GM12878 (cell line): ENCODE measurements around the gene CCR5AS.

Source experiments
- ATAC-seq: fragments of 200-7000 bp; cut with Tn5 transposase; 3 replicates; pipeline ENCODE4 v1.9.1; 2020; ENCODE audit warnings: mild to moderate bottlenecking, moderate library complexity
- BruUV-seq: library from RNA; stranded (reverse); fragments of 400-500 nt; replicated peaks from 2 replicates; lab custom pipeline; 2021; lab: Mats Ljungman, UMichigan
- CTCF ChIA-PET: fragments of 300-600 bp; sonication (Branson Sonifier 250); formaldehyde crosslinking; extraction: SDS; loops from one replicate; lab custom pipeline; 2021; ENCODE audit warnings: inconsistent platforms; lab: Yijun Ruan, JAX
- POLR2A ChIA-PET: fragments of 350-600 bp; formaldehyde crosslinking; extraction: SDS; loops from one replicate; lab custom pipeline; 2021; ENCODE audit warnings: inconsistent platforms; lab: Charles Lee
- RAD21 ChIA-PET: fragments of 300-600 bp; sonication (Branson Sonifier 250); formaldehyde crosslinking; loops from one replicate; lab custom pipeline; 2023; ENCODE audit warnings: antibody characterized with exemption; ENCODE audit not compliant: unreplicated experiment; lab: Charles Lee
- SMC1A ChIA-PET: fragments of 300-600 bp; sonication (Branson Sonifier 250); formaldehyde crosslinking; loops from one replicate; lab custom pipeline; 2023; ENCODE audit not compliant: unreplicated experiment, uncharacterized antibody; lab: Charles Lee
- DNase-seq: peaks from one replicate; pipeline ENCODE4 v3.0.0-alpha.2; 2011; ENCODE audit warnings: low read depth, low spot score
- FAIRE-seq: peaks from 3 replicates; lab custom pipeline; 2011; peaks lifted over from hg19 to GRCh38; lab: Jason Lieb, UNC
- H2AFZ ChIP-seq: 2 replicates; pipeline ENCODE4 v1.6.0; 2011; ENCODE audit warnings: low read depth, low read length, control low read depth; ENCODE audit not compliant: control insufficient read depth
- H3K27ac ChIP-seq: 2 replicates; pipeline ENCODE4 v1.5.1; 2011; ENCODE audit warnings: control low read depth; ENCODE audit not compliant: control insufficient read depth, insufficient read depth
- H3K27me3 ChIP-seq, 2 experiments: replicated peaks in 1 of 2; 2 replicates each; pipeline versions ENCODE4 v1.6.0 to v1.6.1; 2011; ENCODE audit warnings: low read length in 1 of 2; ENCODE audit not compliant: control insufficient read depth in 2 of 2, insufficient read depth in 2 of 2
- H3K36me3 ChIP-seq, 2 experiments: 2 replicates each; pipeline ENCODE4 v1.5.1; 2011; ENCODE audit warnings: low read length in 1 of 2; ENCODE audit not compliant: control insufficient read depth in 2 of 2, insufficient read depth in 2 of 2
- H3K4me1 ChIP-seq: 2 replicates; pipeline ENCODE4 v1.6.1; 2011; ENCODE audit warnings: mild to moderate bottlenecking, low read length, moderate library complexity, mixed read lengths; ENCODE audit not compliant: control insufficient read depth, insufficient read depth
- H3K4me2 ChIP-seq: 2 replicates; pipeline ENCODE4 v1.6.0; 2011; ENCODE audit warnings: control low read depth; ENCODE audit not compliant: control insufficient read depth, insufficient read depth
- H3K4me3 ChIP-seq: fragments of 200-600 bp; sonication (generic); 2 replicates; pipeline ENCODE4 v1.5.1; 2016
- H3K79me2 ChIP-seq: 2 replicates; pipeline ENCODE4 v1.6.0; 2011; ENCODE audit warnings: low read length; ENCODE audit not compliant: control insufficient read depth, insufficient read depth
- H3K9ac ChIP-seq: 2 replicates; pipeline ENCODE4 v1.8.0; 2011; ENCODE audit warnings: low read length, control low read depth, mixed read lengths; ENCODE audit not compliant: control insufficient read depth, insufficient read depth
- H3K9me3 ChIP-seq: replicated peaks from 3 replicates; pipeline ENCODE4 v1.5.1; 2011; ENCODE audit warnings: mild to moderate bottlenecking, low read length; ENCODE audit not compliant: control insufficient read depth, insufficient read depth
- H4K20me1 ChIP-seq: 2 replicates; pipeline ENCODE4 v1.6.0; 2011; ENCODE audit not compliant: control insufficient read depth, insufficient read depth
- CHD4 ChIP-seq: fragments of 200-600 bp; sonication (generic); IDR thresholded peaks from 2 replicates; pipeline ENCODE4 v1.6.1; 2016; ENCODE audit warnings: mild to moderate bottlenecking
- DPF2 ChIP-seq: fragments of 450-650 bp; IDR thresholded peaks from 2 replicates; pipeline ENCODE4 v1.6.1; 2017; ENCODE audit warnings: mild to moderate bottlenecking
- HCFC1 ChIP-seq: fragments of 150-350 bp; IDR thresholded peaks from 2 replicates; pipeline ENCODE4 v1.6.1; 2014; ENCODE audit warnings: low read length
- HDAC2 ChIP-seq: fragments of 200-600 bp; sonication (generic); IDR thresholded peaks from 2 replicates; pipeline ENCODE4 v1.6.1; 2017
- IKZF2 ChIP-seq, 2 experiments: fragments of 450-650 bp; IDR thresholded peaks; 2 replicates each; pipeline ENCODE4 v1.6.1; 2017; ENCODE audit warnings: mild to moderate bottlenecking in 2 of 2, moderate library complexity in 2 of 2
- IRF4 ChIP-seq: IDR thresholded peaks from 2 replicates; pipeline ENCODE4 v1.6.1; 2011; ENCODE audit warnings: low read depth, low read length
- KDM1A ChIP-seq: fragments of 200-600 bp; sonication (generic); IDR thresholded peaks from 2 replicates; pipeline ENCODE4 v1.6.1; 2016; ENCODE audit warnings: borderline replicate concordance
- KLF5 ChIP-seq: fragments of 450-650 bp; IDR thresholded peaks from 2 replicates; pipeline ENCODE4 v1.6.1; 2014; ENCODE audit warnings: mild to moderate bottlenecking; ENCODE audit not compliant: partially characterized antibody
- MEF2B ChIP-seq: fragments of 450-650 bp; IDR thresholded peaks from 2 replicates; pipeline ENCODE4 v1.6.1; 2018; ENCODE audit warnings: mild to moderate bottlenecking, moderate library complexity; ENCODE audit not compliant: partially characterized antibody, poor library complexity, severe bottlenecking
- NBN ChIP-seq: fragments of 450-650 bp; IDR thresholded peaks from 2 replicates; pipeline ENCODE4 v1.6.1; 2016
- NR2C2 ChIP-seq: IDR thresholded peaks from 2 replicates; pipeline ENCODE4 v1.6.1; 2011; ENCODE audit warnings: borderline replicate concordance, low read depth; ENCODE audit not compliant: control insufficient read depth, insufficient read length
- RCOR1 ChIP-seq: conservative IDR thresholded peaks from 2 replicates; pipeline ENCODE4 v1.6.1; 2012; ENCODE audit warnings: low read depth, low read length, improper control_type of control experiment
- WRNIP1 ChIP-seq: IDR thresholded peaks from 2 replicates; pipeline ENCODE4 v1.6.1; 2011; ENCODE audit warnings: low read depth, low read length, improper control_type of control experiment, borderline replicate concordance
- YY1 ChIP-seq: IDR thresholded peaks from 2 replicates; pipeline ENCODE4 v1.6.1; 2011; ENCODE audit warnings: low read depth, mild to moderate bottlenecking, low read length
- ZNF207 ChIP-seq: fragments of 450-650 bp; IDR thresholded peaks from 2 replicates; pipeline ENCODE4 v1.6.1; 2014; ENCODE audit warnings: antibody characterized with exemption, mild to moderate bottlenecking, borderline replicate concordance
- WGBS: methylation state at CpG from one replicate; pipeline ENCODE4 v1.1.6; 2016; ENCODE audit warnings: low lambda C conversion rate; ENCODE audit not compliant: insufficient replicate concordance, insufficient coverage; ENCODE audit errors: missing lambda C conversion rate; 5-methylcytosine and 5-hydroxymethylcytosine counted together
- in situ Hi-C: fragments of 300-500 bp; cut with MboI; formaldehyde crosslinking; loops from 9 replicates; pipeline ENCODE4 v1.14.3; 2018; ENCODE audit warnings: mixed read lengths
- intact Hi-C: fragments of 100-400 bp; cut with micrococcal nuclease; formaldehyde crosslinking; loops from one replicate; pipeline ENCODE4 v1.14.2; 2022; ENCODE audit not compliant: unreplicated experiment
- TF ChIP-seq, protein P1 (sequence below): IDR thresholded peaks from 2 replicates; pipeline ENCODE4 v1.6.1; 2011; ENCODE audit warnings: borderline replicate concordance, low read depth, mild to moderate bottlenecking, moderate library complexity, mixed read lengths, low read length; ENCODE audit not compliant: insufficient read depth; ENCODE audit errors: extremely low read length
- TF ChIP-seq, protein P2 (sequence below): IDR thresholded peaks from 2 replicates; pipeline ENCODE4 v1.6.1; 2012; ENCODE audit warnings: low read depth, low read length, improper control_type of control experiment
- TF ChIP-seq, protein P3 (sequence below): IDR thresholded peaks from 2 replicates; pipeline ENCODE4 v1.6.1; 2012; ENCODE audit warnings: low read length, inconsistent platforms
- TF ChIP-seq, protein P4 (sequence below): IDR thresholded peaks from 2 replicates; pipeline ENCODE4 v1.6.1; 2011; ENCODE audit warnings: low read depth, mild to moderate bottlenecking, low read length, moderate library complexity, borderline replicate concordance; ENCODE audit errors: extremely low read depth

CCR5AS gene

DNA sequence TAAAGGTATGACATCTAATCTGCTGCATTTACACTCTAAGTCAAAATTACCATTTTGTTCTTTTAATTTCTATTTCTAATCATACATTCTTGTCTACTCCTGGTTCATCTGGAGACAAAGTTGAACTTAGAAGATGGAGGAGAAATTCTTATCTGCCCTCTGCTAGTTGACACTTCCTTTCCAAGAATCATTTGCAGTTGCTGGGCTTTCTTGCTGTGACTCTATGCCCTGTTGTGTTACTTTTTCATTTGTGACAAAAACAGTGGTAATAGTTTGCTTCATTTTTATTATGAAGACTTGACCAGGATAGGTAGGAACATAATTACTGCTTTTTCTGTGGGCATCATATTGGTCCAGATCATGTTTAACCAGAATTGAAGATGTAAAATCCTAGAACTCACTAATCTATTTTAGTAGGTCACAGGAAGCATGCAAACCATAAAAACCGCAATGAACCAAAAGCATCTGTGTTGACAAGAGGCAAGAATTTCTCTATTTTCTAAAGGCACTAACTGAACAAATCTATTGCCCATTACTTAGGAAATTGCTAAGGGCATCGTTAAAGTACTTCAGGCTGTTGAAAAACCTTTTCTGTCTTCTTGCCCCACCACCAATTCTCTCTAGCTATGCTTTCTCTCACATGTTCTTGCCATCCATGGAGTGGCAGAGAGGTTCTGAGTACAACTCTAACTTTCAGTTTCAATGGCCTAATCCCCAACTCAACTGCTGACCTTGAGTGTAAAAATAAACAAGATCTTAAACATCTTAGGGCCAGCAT is 57.2 kb downstream of the CCR5AS start (continued):
- TF ChIP-seq KLF5 (no peak), HDAC2 (no peak), YY1 (0 out of 2 replicates have a peak, but pooled peaks have one; percentile 8), MEF2B (peak; percentile 18), RCOR1 (no peak), ZNF207 (no peak), DPF2 (0 out of 2 replicates have a peak, but pooled peaks have one; percentile 18), IKZF2 (IDR thresholded peaks at IDR 0.05) (peak in 1 of 2 experiments; percentile 21; a peak in 1 of 4 replicates), IRF4 (no peak), NR2C2 (no peak)

DNA sequence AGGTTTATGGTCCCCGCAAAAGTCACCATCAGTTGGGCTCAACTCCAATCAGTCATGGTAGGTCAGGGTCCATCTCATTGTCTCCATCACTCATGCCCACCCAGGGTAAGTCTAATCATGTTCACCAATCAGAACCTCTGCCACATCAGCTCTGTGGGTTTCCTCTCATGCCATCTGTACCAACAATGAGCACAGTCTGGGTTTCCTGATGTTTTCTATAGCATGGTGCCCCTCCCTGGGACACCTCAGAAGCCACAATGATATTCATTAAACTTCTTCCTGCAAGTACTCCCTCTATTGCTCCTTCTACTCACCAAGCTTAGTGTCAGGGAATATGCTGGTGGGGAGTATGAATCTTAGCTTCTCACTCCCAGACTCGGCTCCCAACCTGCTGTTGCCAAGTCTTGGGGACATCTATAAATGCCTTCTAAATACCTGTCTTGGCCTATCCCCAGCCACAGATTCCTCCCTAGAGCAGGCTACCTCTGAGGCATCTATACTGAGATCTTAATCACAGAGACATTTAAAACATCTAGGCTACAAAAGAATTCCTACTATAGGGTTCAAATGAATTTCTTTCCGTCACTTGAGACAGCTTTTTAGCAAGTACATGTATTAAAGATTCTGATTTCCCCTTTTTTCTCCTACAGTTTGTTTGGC is 57.9 kb downstream of the CCR5AS start:
- Histone ChIP-seq H3K79me2 (no peaks in the 10 kb centered on the region), H3K36me3 (no peaks in the 10 kb centered on the region), H3K4me1 (peaks cover 28% of the 10 kb centered on the region), H3K4me2 (peak overlapping the region; percentile 70), H3K9me3 (peaks cover 3% of the 10 kb centered on the region; the same call in 2 of the 3 replicates), H4K20me1 (no peaks in the 10 kb centered on the region), H3K4me3 (no peak overlapping the region), H2AFZ (no peak overlapping the region; the same call in 1 of the 2 replicates), H3K27me3 (no peaks in the 10 kb centered on the region; a peak in 1 of 4 replicates), H3K9ac (no peak overlapping the region), H3K27ac (peak overlapping the region; percentile 59)
- in situ Hi-C loops (no loop called here), intact Hi-C loops (no loop called here)
- no peak for ATAC-seq
- WGBS, result 97% methylated on average over 3 of the region's 3 CpGs
- POLR2A ChIA-PET, result interaction anchor here (1.5 kb wide), 1 partner anchor 23 kb away, joined by 4 read pairs; no protein-coding TSS in a partner anchor
- no TSS peak for BruUV-seq
- SMC1A ChIA-PET, result interaction anchor here (1.3 to 4.1 kb wide), 2 partner anchors 13 to 20 kb away, joined by 3 to 31 read pairs; partner anchors contain the start of gene CCR5
- RAD21 ChIA-PET, result interaction anchor here (5.5 kb wide), 1 partner anchor 20 kb away, joined by 26 read pairs; no protein-coding TSS in a partner anchor
- CTCF ChIA-PET, result interaction anchor here (0.7 to 1.5 kb wide), 3 partner anchors 19 to 133 kb away, joined by 3 to 4 read pairs (median 4); no protein-coding TSS in a partner anchor
- no peak for FAIRE-seq
- no peak for DNase-seq
- TF ChIP-seq, protein P1, sequence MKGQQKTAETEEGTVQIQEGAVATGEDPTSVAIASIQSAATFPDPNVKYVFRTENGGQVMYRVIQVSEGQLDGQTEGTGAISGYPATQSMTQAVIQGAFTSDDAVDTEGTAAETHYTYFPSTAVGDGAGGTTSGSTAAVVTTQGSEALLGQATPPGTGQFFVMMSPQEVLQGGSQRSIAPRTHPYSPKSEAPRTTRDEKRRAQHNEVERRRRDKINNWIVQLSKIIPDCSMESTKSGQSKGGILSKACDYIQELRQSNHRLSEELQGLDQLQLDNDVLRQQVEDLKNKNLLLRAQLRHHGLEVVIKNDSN, result no peak
- TF ChIP-seq WRNIP1 (no peak), KDM1A (no peak), KLF5 (no peak), HCFC1 (no peak), NBN (no peak), CHD4 (no peak)
- TF ChIP-seq, protein P2, sequence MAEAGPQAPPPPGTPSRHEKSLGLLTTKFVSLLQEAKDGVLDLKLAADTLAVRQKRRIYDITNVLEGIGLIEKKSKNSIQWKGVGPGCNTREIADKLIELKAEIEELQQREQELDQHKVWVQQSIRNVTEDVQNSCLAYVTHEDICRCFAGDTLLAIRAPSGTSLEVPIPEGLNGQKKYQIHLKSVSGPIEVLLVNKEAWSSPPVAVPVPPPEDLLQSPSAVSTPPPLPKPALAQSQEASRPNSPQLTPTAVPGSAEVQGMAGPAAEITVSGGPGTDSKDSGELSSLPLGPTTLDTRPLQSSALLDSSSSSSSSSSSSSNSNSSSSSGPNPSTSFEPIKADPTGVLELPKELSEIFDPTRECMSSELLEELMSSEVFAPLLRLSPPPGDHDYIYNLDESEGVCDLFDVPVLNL, result no peak
- TF ChIP-seq, protein P3, sequence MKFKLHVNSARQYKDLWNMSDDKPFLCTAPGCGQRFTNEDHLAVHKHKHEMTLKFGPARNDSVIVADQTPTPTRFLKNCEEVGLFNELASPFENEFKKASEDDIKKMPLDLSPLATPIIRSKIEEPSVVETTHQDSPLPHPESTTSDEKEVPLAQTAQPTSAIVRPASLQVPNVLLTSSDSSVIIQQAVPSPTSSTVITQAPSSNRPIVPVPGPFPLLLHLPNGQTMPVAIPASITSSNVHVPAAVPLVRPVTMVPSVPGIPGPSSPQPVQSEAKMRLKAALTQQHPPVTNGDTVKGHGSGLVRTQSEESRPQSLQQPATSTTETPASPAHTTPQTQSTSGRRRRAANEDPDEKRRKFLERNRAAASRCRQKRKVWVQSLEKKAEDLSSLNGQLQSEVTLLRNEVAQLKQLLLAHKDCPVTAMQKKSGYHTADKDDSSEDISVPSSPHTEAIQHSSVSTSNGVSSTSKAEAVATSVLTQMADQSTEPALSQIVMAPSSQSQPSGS, result no peak
- TF ChIP-seq, protein P4, sequence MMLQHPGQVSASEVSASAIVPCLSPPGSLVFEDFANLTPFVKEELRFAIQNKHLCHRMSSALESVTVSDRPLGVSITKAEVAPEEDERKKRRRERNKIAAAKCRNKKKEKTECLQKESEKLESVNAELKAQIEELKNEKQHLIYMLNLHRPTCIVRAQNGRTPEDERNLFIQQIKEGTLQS, result no peak
